A549 (cell line): ENCODE measurements around the gene ICAM2. TPM values are rescaled to one million over a fixed set of nuclear protein-coding genes. Genes with fewer than 3 reads are reported as not detected.

Experiments
- ATAC-seq, 2 experiments: fragments of 200-7000 bp in 1 of 2; fragments of >200 bp in 1 of 2; cut with Nextera tagmentation in 1 of 2; cut with Tn5 transposase in 1 of 2; 3 replicates each; pipeline versions ENCODE4 v1.8.0 to v1.9.1; 2018 to 2020; ENCODE audit warnings: mild to moderate bottlenecking in 1 of 2, moderate library complexity in 1 of 2
- CTCF ChIA-PET: fragments of 300-600 bp; sonication (Branson Sonifier 250); formaldehyde crosslinking; extraction: SDS; loops from one replicate; lab custom pipeline; 2021; ENCODE audit warnings: antibody characterized with exemption, inconsistent platforms; lab: Yijun Ruan, JAX
- POLR2A ChIA-PET: fragments of 350-600 bp; formaldehyde crosslinking; extraction: SDS; loops from one replicate; lab custom pipeline; 2021; ENCODE audit warnings: antibody characterized with exemption, inconsistent platforms; lab: Yijun Ruan, JAX
- DNase-seq, 2 experiments: peaks; one replicate each; pipeline versions ENCODE4 v3.0.0 to v3.0.0-alpha.2; 2011 to 2016; ENCODE audit warnings: low read depth in 1 of 2, low spot score in 1 of 2
- FAIRE-seq: peaks from 2 replicates; lab custom pipeline; 2011; peaks lifted over from hg19 to GRCh38; lab: Jason Lieb, UNC
- H3K27ac ChIP-seq, 2 experiments: fragments of >200 bp; sonication (Bioruptor Twin); formaldehyde crosslinking; 3 replicates each; pipeline ENCODE4 v1.5.1; 2016 to 2017
- H3K4me1 ChIP-seq: fragments of >200 bp; sonication (Bioruptor Twin); formaldehyde crosslinking; 3 replicates; pipeline ENCODE4 v1.6.1; 2016
- H3K4me2 ChIP-seq: fragments of >200 bp; sonication (Bioruptor Twin); formaldehyde crosslinking; 3 replicates; pipeline ENCODE4 v1.6.1; 2016
- H3K4me3 ChIP-seq: fragments of >200 bp; sonication (Bioruptor Twin); formaldehyde crosslinking; 3 replicates; pipeline ENCODE4 v1.5.1; 2016
- H3K9me3 ChIP-seq: fragments of >200 bp; sonication (Bioruptor Twin); formaldehyde crosslinking; 3 replicates; pipeline ENCODE4 v1.6.1; 2016
- EHMT2 ChIP-seq: fragments of 200-600 bp; sonication (generic); IDR thresholded peaks from 2 replicates; pipeline ENCODE4 v1.6.1; 2016; ENCODE audit warnings: antibody characterized with exemption, low read depth, mild to moderate bottlenecking, moderate library complexity
- EP300 ChIP-seq, 2 experiments: fragments of >200 bp; sonication (Bioruptor Twin); formaldehyde crosslinking; IDR thresholded peaks; 2 replicates in 1 of 2; 3 replicates in 1 of 2; pipeline ENCODE4 v1.6.1; 2016 to 2017
- FOSL2 ChIP-seq, 2 experiments: fragments of 450-650 bp in 1 of 2; fragments of >200 bp in 1 of 2; sonication (Bioruptor Twin) in 1 of 2; formaldehyde crosslinking; IDR thresholded peaks; 2 replicates each; pipeline versions ENCODE4 v1.5.0 to v1.6.1; 2016 to 2020; ENCODE audit warnings: mild to moderate bottlenecking in 1 of 2, moderate library complexity in 1 of 2
- HDAC2 ChIP-seq: fragments of 200-600 bp; sonication (generic); IDR thresholded peaks from 2 replicates; pipeline ENCODE4 v1.6.1; 2016
- HEYL ChIP-seq: fragments of 250-450 bp; sonication (Bioruptor Pico); IDR thresholded peaks from 2 replicates; pipeline ENCODE4 v1.8.0; 2021; ENCODE audit warnings: mild to moderate bottlenecking, moderate library complexity
- HOXB13 ChIP-seq: fragments of 250-450 bp; sonication (Bioruptor Pico); IDR thresholded peaks from 2 replicates; pipeline ENCODE4 v1.5.0; 2020; ENCODE audit warnings: low read depth, mild to moderate bottlenecking, moderate library complexity
- HOXB5 ChIP-seq: fragments of 250-450 bp; sonication (Bioruptor Pico); IDR thresholded peaks from 2 replicates; pipeline ENCODE4 v1.5.0; 2020; ENCODE audit warnings: mild to moderate bottlenecking, moderate library complexity
- KDM5A ChIP-seq: fragments of 200-600 bp; sonication (generic); IDR thresholded peaks from 2 replicates; pipeline ENCODE4 v1.6.1; 2016; ENCODE audit warnings: antibody characterized with exemption, mild to moderate bottlenecking
- NPAS2 ChIP-seq: fragments of 250-450 bp; sonication (Bioruptor Pico); IDR thresholded peaks from 2 replicates; pipeline ENCODE4 v1.8.0; 2022; ENCODE audit warnings: mild to moderate bottlenecking, moderate library complexity, borderline replicate concordance
- NR3C1 ChIP-seq: fragments of >200 bp; sonication (Bioruptor Twin); formaldehyde crosslinking; IDR thresholded peaks from 3 replicates; pipeline ENCODE4 v1.6.1; 2017
- RAD21 ChIP-seq, 2 experiments: fragments of >200 bp in 1 of 2; sonication (Bioruptor Twin) in 1 of 2; formaldehyde crosslinking in 1 of 2; IDR thresholded peaks in 1 of 2; conservative IDR thresholded peaks in 1 of 2; 2 replicates in 1 of 2; 3 replicates in 1 of 2; pipeline ENCODE4 v1.6.1; 2012 to 2018; ENCODE audit warnings: inconsistent platforms in 1 of 2
- RFX5 ChIP-seq: fragments of 450-650 bp; IDR thresholded peaks from 2 replicates; pipeline ENCODE4 v1.7.1; 2014; ENCODE audit warnings: antibody characterized with exemption, mild to moderate bottlenecking, moderate library complexity
- SREBF2 ChIP-seq: fragments of 450-650 bp; IDR thresholded peaks from 2 replicates; pipeline ENCODE4 v1.6.1; 2014; ENCODE audit warnings: mild to moderate bottlenecking, moderate library complexity
- ZFP36 ChIP-seq: fragments of 450-650 bp; IDR thresholded peaks from 2 replicates; pipeline ENCODE4 v1.6.1; 2014; ENCODE audit warnings: borderline replicate concordance; ENCODE audit not compliant: partially characterized antibody
- WGBS: methylation state at CpG from one replicate; pipeline ENCODE4 v1.1.6; 2017; ENCODE audit errors: missing lambda C conversion rate; 5-methylcytosine and 5-hydroxymethylcytosine counted together
- polyA plus RNA-seq, 4 experiments: library from polyadenylated mRNA; depleted of rRNA in 3 of 4; stranded (reverse); fragments of >200 nt; fragmentation: RNase III in 1 of 4; extraction: RNeasy Plus Mini Kit Qiagen cat#74134 plus additional on column Dnase treatment in 1 of 4; gene quantifications; 2 replicates in 3 of 4; 3 replicates in 1 of 4; pipeline ENCODE4 v1.2.3, GENCODE V29; 2011 to 2017
- TF ChIP-seq, protein P1 (sequence below): fragments of >200 bp; sonication (Bioruptor Twin); formaldehyde crosslinking; IDR thresholded peaks from 3 replicates; pipeline ENCODE4 v1.6.1; 2016
- TF ChIP-seq, protein P2 (sequence below): fragments of 250-450 bp; sonication (Bioruptor Pico); IDR thresholded peaks from 2 replicates; pipeline ENCODE4 v1.5.0; 2020; ENCODE audit warnings: low read depth, mild to moderate bottlenecking, moderate library complexity
- TF ChIP-seq, protein P3 (sequence below): fragments of 150-350 bp; IDR thresholded peaks from 2 replicates; pipeline ENCODE4 v1.6.1; 2014; ENCODE audit warnings: low read depth, mild to moderate bottlenecking, low read length
- TF ChIP-seq, protein P4 (sequence below): fragments of 200-600 bp; sonication (generic); IDR thresholded peaks from 2 replicates; pipeline ENCODE4 v1.6.1; 2016; ENCODE audit warnings: antibody characterized with exemption, mild to moderate bottlenecking, moderate library complexity

Gene ICAM2
- polyA plus RNA-seq, 2 of the 4 experiments (the other 2 are of a cell fraction), result not detected

DNA sequence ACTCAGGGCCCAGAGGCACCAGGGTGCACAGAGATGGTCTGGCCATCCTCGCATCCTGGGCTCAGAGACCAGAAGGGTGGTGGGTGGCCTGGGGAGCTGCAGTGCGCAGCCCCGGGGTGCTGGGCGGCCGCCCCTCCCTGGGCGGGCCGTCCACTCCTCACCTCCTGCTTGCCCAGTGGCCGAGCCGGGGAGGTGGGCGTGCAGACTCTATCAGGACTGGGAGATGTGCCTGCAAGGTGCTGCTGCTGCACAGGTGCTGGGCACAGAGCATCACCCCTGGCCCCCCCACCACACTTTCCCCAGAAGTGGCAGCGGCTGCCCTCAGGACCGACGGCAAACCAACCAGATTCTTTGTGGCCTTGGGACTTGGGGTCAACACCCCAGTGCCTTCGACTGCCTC, 47.6 kb downstream of the ICAM2 start, which contains the start of gene SCN4A:
Gene SCN4A, minus strand, starts transcription at position 123 of the 400 bp plus-strand sequence. Its CDS starts 77 bp downstream, at position 46.
- TF ChIP-seq ZFP36 (no peak), EHMT2 (no peak), EP300 (IDR thresholded peaks at IDR 0.05) (no peak), RAD21 (conservative IDR thresholded peaks at IDR 0.05 in 1 of 2, IDR thresholded peaks at IDR 0.05 in 1 of 2) (no peak), NR3C1 (no peak)
- TF ChIP-seq, protein P1, sequence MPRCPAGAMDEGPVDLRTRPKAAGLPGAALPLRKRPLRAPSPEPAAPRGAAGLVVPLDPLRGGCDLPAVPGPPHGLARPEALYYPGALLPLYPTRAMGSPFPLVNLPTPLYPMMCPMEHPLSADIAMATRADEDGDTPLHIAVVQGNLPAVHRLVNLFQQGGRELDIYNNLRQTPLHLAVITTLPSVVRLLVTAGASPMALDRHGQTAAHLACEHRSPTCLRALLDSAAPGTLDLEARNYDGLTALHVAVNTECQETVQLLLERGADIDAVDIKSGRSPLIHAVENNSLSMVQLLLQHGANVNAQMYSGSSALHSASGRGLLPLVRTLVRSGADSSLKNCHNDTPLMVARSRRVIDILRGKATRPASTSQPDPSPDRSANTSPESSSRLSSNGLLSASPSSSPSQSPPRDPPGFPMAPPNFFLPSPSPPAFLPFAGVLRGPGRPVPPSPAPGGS, result no peak
- H3K4me1 ChIP-seq, result peaks cover 19% of the 10 kb centered on the region
- ATAC-seq (no peak), FAIRE-seq (no peak), DNase-seq (no peak)
- peak within 1 kb of the TSS; percentile 49 to 68; a peak in 5 of 6 replicates for H3K27ac ChIP-seq
- no peak within 1 kb of the TSS for H3K4me3 ChIP-seq
- no peaks in the 10 kb centered on the region for H3K9me3 ChIP-seq
- POLR2A ChIA-PET, result interaction anchor here (1.6 kb wide), 1 partner anchor 173 kb away, joined by 5 read pairs; no protein-coding TSS in a partner anchor
- peak within 1 kb of the TSS; percentile 71 for H3K4me2 ChIP-seq
- 87% methylated on average over 13 of the region's 14 CpGs for WGBS
- CTCF ChIA-PET, result interaction anchor here (1.2 to 9.3 kb wide), 7 partner anchors 8 to 56 kb away, joined by 4 to 94 read pairs (median 10); partner anchors contain the start of gene GH1

DNA sequence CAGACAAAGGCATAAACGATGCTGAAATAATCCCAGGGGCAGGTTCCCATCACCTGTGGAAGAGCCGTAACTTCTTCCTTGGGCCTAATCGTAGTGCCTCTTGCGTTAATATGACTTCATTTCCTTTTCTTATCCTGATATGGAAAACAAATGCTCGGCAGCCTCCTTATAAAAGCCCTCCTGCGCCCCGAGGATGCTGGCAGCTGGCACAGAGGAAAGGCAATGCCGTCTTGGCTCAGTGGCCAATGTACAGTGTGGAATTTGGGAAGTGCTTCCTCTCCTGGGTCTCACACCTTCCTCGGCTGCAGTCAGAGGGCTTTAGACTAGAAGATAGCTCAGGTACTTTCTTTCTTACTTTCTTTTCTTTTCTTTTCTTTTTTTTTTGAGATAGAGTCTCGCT, 51.2 kb downstream of the ICAM2 start:
- no peak for FAIRE-seq

More for the DNA sequence above, 51.2 kb downstream of the ICAM2 start:
- Histone ChIP-seq H3K4me3 (no peak overlapping the region), H3K9me3 (no peaks in the 10 kb centered on the region), H3K4me1 (peaks cover 10% of the 10 kb centered on the region), H3K4me2 (no peak overlapping the region), H3K27ac (no peak overlapping the region)
- ChIA-PET POLR2A (interaction anchor here (0.6 kb wide), 2 partner anchors 24 to 240 kb away, joined by 3 read pairs; no protein-coding TSS in a partner anchor), CTCF (interaction anchor here (0.6 to 4.3 kb wide), 7 partner anchors 16 to 165 kb away, joined by 3 to 29 read pairs (median 5); partner anchors contain the start of gene GH1)
- TF ChIP-seq, protein P2, sequence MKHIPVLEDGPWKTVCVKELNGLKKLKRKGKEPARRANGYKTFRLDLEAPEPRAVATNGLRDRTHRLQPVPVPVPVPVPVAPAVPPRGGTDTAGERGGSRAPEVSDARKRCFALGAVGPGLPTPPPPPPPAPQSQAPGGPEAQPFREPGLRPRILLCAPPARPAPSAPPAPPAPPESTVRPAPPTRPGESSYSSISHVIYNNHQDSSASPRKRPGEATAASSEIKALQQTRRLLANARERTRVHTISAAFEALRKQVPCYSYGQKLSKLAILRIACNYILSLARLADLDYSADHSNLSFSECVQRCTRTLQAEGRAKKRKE (CRISPR knock-in tag), result no peak
- TF ChIP-seq KDM5A (no peak), HEYL (CRISPR knock-in tag) (no peak), RFX5 (no peak), NPAS2 (CRISPR knock-in tag) (no peak), SREBF2 (no peak), EHMT2 (no peak), FOSL2 (IDR thresholded peaks at IDR 0.05) (no peak), FOSL2 (CRISPR knock-in tag; IDR thresholded peaks at IDR 0.05) (no peak), HOXB13 (CRISPR knock-in tag) (no peak), HDAC2 (no peak), HOXB5 (CRISPR knock-in tag) (no peak)
- TF ChIP-seq, protein P3, sequence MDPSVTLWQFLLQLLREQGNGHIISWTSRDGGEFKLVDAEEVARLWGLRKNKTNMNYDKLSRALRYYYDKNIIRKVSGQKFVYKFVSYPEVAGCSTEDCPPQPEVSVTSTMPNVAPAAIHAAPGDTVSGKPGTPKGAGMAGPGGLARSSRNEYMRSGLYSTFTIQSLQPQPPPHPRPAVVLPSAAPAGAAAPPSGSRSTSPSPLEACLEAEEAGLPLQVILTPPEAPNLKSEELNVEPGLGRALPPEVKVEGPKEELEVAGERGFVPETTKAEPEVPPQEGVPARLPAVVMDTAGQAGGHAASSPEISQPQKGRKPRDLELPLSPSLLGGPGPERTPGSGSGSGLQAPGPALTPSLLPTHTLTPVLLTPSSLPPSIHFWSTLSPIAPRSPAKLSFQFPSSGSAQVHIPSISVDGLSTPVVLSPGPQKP, result no peak
- TF ChIP-seq, protein P4, sequence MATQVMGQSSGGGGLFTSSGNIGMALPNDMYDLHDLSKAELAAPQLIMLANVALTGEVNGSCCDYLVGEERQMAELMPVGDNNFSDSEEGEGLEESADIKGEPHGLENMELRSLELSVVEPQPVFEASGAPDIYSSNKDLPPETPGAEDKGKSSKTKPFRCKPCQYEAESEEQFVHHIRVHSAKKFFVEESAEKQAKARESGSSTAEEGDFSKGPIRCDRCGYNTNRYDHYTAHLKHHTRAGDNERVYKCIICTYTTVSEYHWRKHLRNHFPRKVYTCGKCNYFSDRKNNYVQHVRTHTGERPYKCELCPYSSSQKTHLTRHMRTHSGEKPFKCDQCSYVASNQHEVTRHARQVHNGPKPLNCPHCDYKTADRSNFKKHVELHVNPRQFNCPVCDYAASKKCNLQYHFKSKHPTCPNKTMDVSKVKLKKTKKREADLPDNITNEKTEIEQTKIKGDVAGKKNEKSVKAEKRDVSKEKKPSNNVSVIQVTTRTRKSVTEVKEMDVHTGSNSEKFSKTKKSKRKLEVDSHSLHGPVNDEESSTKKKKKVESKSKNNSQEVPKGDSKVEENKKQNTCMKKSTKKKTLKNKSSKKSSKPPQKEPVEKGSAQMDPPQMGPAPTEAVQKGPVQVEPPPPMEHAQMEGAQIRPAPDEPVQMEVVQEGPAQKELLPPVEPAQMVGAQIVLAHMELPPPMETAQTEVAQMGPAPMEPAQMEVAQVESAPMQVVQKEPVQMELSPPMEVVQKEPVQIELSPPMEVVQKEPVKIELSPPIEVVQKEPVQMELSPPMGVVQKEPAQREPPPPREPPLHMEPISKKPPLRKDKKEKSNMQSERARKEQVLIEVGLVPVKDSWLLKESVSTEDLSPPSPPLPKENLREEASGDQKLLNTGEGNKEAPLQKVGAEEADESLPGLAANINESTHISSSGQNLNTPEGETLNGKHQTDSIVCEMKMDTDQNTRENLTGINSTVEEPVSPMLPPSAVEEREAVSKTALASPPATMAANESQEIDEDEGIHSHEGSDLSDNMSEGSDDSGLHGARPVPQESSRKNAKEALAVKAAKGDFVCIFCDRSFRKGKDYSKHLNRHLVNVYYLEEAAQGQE, result no peak
- no peak for ATAC-seq
- WGBS, result 79% methylated on average over 10 of the region's 10 CpGs
- no peak for DNase-seq
